Measurements from ENCODE around the gene KPNA5.

- no peak for TF ChIP-seq THRA (IDR thresholded peaks at IDR 0.05)
- no peak for TF ChIP-seq BRD9 (IDR thresholded peaks at IDR 0.05; ENCODE audit: low read depth, partially characterized antibody)
- TF ChIP-seq CTCF (IDR thresholded peaks at IDR 0.05 in 2 of 3, conservative IDR thresholded peaks at IDR 0.05 in 1 of 3; ENCODE audit: insufficient read depth in 2 of 3, low read depth in 1 of 3, low read length in 3 of 3): no peak
- no peak for TF ChIP-seq LEF1 (IDR thresholded peaks at IDR 0.05)
Observed at GRCh38 chr6:116773886-116774285, 92.9 kb downstream of the KPNA5 start.
